GM18858 (cell line): ENCODE measurements around the gene BTG2.

ENCODE experiments used
- ATAC-seq: cut with Tn5 transposase; IDR thresholded peaks from one replicate; pipeline ENCODE4 v1.9.1; 2021; ENCODE audit not compliant: unreplicated experiment

The BTG2 gene

DNA sequence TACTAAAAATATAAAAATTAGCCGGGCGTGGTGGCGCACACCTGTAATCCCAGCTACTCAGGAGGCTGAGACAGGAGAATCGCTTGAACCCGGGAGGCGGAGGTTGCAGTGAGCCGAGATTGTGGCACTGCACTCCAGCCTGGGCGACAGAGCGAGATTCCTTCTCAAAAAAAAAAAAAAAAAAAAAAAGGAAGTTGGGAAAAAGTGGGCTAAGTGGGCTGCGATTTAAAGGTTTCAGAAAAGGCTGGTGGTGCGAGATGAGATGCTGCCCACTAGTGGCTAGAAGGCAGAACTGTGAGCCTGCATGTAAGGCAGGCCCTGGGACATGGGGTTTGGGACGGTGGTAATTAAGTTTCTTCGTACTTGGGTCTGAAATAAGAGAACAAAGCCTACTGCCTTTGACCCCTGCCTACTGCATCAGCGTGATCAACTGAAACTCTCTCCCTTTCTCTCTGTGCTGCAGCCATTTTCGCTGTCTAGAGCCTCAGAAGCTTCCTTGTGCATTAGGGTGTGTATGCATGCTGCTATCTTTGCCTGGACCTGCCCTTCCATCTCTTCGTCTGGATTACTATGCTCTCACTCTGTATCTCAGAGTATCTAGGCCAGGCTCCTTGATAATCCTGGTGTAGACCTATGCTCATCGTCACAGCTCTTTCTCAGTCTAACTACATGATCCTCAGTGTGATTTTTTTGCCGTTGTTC lies 33.2 kb downstream of the BTG2 start:
- no peak for ATAC-seq

GRCh38 chr1:203340112-203340790 lies 34.9 kb downstream of the BTG2 start:
- ATAC-seq, result no peak

- no peak for ATAC-seq
These were observed 37.0 kb downstream of the BTG2 start for GRCh38 chr1:203342192-203342940.

- no peak for ATAC-seq
These were observed 38.8 kb downstream of the BTG2 start for GRCh38 chr1:203343956-203344754.

DNA sequence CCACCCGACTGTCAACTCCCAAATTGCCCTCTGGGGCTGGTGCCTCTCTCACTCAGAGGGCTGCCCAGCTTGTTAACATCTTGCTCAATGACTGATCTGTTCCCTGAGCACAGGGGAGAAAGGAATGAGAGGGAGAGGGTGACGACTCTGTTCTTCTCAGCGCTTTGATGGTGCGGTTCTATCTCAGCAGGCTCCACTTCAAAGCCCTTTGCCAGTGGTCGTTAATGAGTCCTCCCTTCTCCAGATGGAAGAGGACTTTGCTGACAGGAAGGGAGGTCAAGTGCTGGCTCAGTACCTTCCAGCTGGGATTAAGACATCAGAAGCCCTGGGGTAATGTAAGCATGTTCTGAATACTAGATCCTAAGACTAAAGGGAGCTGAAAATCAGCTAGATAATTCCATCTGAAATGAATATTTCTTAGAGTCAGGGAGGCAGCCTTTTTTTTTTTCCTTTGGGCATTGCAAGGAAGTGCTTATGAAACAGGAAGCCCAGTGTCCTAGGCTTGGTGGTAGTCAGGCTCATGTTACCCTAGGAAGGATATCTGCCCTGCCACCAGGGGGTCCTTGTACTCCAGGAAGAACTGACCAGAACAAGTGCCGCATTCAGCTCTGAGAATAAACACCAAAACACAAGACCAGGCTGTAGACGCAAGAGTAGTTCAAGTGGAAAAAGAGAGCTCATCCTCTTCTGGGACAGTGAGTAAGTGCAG lies 40.9 kb downstream of the BTG2 start:
- ATAC-seq, result no peak

DNA sequence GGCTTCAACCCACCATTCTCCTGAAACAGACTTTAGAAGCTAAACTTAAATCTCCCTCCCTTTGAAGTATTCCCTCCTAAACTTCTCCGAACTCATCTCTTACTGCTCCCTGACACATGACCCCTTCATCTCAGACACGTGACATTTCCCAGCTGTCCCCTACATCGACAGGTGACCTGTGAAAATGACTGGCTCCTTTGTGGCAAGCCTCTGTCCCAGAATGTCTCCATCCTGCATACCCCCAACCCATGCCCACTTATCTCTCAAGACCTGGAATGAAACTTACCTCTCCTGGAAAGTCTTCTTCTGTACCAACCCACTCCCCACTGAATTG lies 41.4 kb downstream of the BTG2 start:
- ATAC-seq, result no peak

DNA sequence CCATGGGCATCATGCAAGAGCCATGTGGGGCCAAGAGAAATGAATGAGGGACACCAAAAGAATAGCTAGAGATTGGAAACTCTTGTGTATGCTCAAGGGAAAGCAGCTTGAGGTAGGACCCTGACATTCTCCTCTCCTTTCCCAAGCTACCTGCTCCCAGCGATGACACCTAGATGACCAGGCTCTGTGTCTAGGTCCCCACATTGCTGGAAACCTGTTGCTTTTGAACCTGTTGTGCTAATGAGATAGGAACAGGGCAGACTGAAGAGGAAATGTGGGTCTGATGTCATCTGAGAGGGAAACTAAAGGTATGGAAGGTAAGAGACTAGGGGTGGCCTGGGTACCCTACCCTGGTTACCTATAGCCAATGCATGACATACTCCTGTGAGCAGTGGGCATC lies 43.8 kb downstream of the BTG2 start:
- ATAC-seq, result no peak

GRCh38 chr1:203349773-203350524 lies 44.6 kb downstream of the BTG2 start:
- no peak for ATAC-seq

DNA sequence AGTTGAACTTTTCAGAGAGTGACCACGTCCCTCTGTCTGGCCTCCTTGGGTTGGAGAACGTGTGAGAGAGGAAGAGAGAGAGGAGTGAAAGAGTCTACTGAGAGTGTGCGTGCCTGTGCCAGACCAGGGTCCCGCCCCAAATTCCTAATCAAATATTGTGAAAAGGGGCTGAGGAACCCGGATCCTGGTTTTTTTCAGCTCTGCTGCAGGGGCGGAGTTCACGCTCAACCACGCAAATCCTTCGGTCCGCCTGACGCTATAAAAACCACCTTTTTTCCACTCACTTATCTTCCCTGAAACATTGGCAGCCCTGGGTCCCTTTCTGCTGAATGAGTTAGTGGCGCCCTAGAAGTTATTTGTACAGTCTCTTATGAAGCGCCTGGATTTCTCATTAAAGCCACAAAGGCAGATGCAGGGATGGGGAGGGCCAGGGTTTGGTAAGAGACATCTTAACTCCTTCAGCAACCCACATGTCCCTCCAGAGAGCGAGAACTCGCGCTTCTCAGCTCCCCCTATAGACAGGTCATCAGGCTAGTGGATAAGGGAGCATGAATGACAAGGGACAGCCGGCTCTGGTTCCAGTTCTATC lies 45.8 kb downstream of the BTG2 start, which contains the start of gene FMOD:
TSS of gene FMOD (minus strand) at position 86 of the 589 bp plus-strand sequence. CDS start 2,852 bp downstream, outside the sequence.
- ATAC-seq, result no peak

DNA sequence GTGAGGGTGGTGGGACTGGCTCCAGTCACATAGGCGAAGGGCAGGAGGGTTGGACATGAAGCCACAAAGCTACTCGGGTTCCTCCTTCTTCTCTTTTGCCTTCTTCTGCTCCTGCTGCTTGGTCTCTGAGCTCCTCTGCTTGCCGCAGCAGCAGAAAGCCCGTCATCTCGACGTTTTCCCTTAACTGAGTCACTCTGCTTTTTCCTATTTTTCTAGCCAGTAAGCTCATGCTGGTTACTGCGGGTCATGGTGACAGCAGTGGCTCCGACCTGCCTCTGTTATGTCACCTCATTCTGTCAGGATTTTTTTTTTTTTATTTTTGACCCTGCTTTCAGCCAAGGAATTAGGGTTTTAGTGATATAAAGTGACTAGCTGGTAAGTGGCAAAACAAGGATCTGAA lies 48.2 kb downstream of the BTG2 start:
- no peak for ATAC-seq

GRCh38 chr1:203354246-203354645 lies 48.9 kb downstream of the BTG2 start:
- ATAC-seq, result no peak

GRCh38 chr1:203359010-203359571 lies 53.8 kb downstream of the BTG2 start:
- no peak for ATAC-seq
